Loucy (cell line): ENCODE results near the gene PDCD2L.

Experiments
- H2AFZ ChIP-seq: fragments of 200-600 bp; sonication (generic); 2 replicates; pipeline ENCODE4 v1.6.0; 2016; ENCODE audit warnings: antibody characterized with exemption, mild to moderate bottlenecking, low read length, moderate library complexity
- H3F3A ChIP-seq: fragments of 200-600 bp; 2 replicates; pipeline ENCODE4 v1.6.0; 2016; ENCODE audit warnings: antibody characterized with exemption, low read depth, mild to moderate bottlenecking
- H3K27me3 ChIP-seq: fragments of 200-600 bp; sonication (generic); 2 replicates; pipeline ENCODE4 v1.6.1; 2014; ENCODE audit warnings: low read length, mild to moderate bottlenecking; ENCODE audit not compliant: insufficient read depth, poor library complexity, severe bottlenecking
- H3K36me3 ChIP-seq: fragments of 200-600 bp; sonication (generic); 2 replicates; pipeline ENCODE4 v1.6.1; 2016; ENCODE audit warnings: low read length; ENCODE audit not compliant: insufficient read depth
- H3K4me1 ChIP-seq: fragments of 200-600 bp; sonication (generic); 2 replicates; pipeline ENCODE4 v1.5.1; 2014; ENCODE audit warnings: low read length, mild to moderate bottlenecking; ENCODE audit not compliant: insufficient read depth, poor library complexity, severe bottlenecking
- H3K4me2 ChIP-seq: fragments of 200-600 bp; sonication (generic); 2 replicates; pipeline ENCODE4 v1.6.0; 2014; ENCODE audit warnings: antibody characterized with exemption, low read length, low read depth, mild to moderate bottlenecking; ENCODE audit not compliant: poor library complexity, severe bottlenecking
- H3K4me3 ChIP-seq: fragments of 200-600 bp; sonication (generic); 2 replicates; pipeline ENCODE4 v1.5.1; 2014; ENCODE audit warnings: low read length, mild to moderate bottlenecking, mixed read lengths; ENCODE audit not compliant: poor library complexity, severe bottlenecking
- H3K79me2 ChIP-seq: fragments of 200-600 bp; sonication (generic); 2 replicates; pipeline ENCODE4 v1.6.1; 2014; ENCODE audit warnings: low read length; ENCODE audit not compliant: insufficient read depth
- H3K9ac ChIP-seq: fragments of 200-600 bp; sonication (generic); 2 replicates; pipeline ENCODE4 v1.6.0; 2014; ENCODE audit warnings: mild to moderate bottlenecking, low read depth, low read length, moderate library complexity; ENCODE audit not compliant: poor library complexity, severe bottlenecking
- H3K9me2 ChIP-seq: fragments of 200-600 bp; sonication (generic); replicated peaks from 2 replicates; pipeline ENCODE4 v1.6.1; 2016; ENCODE audit warnings: low read depth, low read length, mixed read lengths
- H3K9me3 ChIP-seq: fragments of 200-600 bp; sonication (generic); 2 replicates; pipeline ENCODE4 v1.6.1; 2014; ENCODE audit warnings: mild to moderate bottlenecking, antibody characterized with exemption, low read length, low read depth; ENCODE audit not compliant: insufficient read depth
- H4K20me1 ChIP-seq: fragments of 200-600 bp; sonication (generic); 2 replicates; pipeline ENCODE4 v1.6.0; 2014; ENCODE audit warnings: antibody characterized with exemption, low read length, mild to moderate bottlenecking; ENCODE audit not compliant: insufficient read depth, poor library complexity, severe bottlenecking
- EZH2phosphoT487 ChIP-seq: fragments of 200-600 bp; IDR thresholded peaks from 2 replicates; pipeline ENCODE4 v1.6.1; 2018; ENCODE audit warnings: antibody characterized with exemption, mild to moderate bottlenecking, moderate library complexity, borderline replicate concordance
- TF ChIP-seq, protein P1 (sequence below): fragments of 200-600 bp; sonication (generic); conservative IDR thresholded peaks from 2 replicates; pipeline ENCODE4 v1.5.1; 2014; ENCODE audit warnings: mild to moderate bottlenecking, antibody characterized with exemption, low read length

PDCD2L gene

DNA sequence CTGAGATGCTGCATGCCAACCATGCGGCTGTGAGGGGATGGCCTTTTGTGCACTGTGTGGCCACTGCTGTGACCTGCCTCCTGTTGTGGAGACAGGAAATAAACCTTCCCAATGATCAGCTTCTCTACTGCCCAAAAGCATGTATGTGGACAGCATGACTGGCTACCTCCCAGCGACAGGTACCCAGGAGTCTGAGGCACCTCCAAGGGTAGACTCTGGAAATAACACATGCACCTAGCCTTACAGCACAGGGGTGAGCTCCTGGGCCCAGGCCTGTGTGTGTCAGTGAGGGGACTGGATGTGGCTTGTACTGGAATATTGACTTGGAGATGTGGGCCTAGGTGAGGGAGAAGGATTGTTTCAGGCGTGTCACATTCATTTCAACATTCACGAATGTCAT is 46.8 kb upstream of the PDCD2L start:
- peak overlapping the region; percentile 94 for H3K4me2 ChIP-seq
- TF ChIP-seq, protein P1, sequence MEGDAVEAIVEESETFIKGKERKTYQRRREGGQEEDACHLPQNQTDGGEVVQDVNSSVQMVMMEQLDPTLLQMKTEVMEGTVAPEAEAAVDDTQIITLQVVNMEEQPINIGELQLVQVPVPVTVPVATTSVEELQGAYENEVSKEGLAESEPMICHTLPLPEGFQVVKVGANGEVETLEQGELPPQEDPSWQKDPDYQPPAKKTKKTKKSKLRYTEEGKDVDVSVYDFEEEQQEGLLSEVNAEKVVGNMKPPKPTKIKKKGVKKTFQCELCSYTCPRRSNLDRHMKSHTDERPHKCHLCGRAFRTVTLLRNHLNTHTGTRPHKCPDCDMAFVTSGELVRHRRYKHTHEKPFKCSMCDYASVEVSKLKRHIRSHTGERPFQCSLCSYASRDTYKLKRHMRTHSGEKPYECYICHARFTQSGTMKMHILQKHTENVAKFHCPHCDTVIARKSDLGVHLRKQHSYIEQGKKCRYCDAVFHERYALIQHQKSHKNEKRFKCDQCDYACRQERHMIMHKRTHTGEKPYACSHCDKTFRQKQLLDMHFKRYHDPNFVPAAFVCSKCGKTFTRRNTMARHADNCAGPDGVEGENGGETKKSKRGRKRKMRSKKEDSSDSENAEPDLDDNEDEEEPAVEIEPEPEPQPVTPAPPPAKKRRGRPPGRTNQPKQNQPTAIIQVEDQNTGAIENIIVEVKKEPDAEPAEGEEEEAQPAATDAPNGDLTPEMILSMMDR = no peak
- no peak for TF ChIP-seq EZH2phosphoT487

GRCh38 chr19:34359140-34359953 is 44.9 kb upstream of the PDCD2L start:
- Histone ChIP-seq H3K9ac (peak overlapping the region; percentile 83), H3K9me2 (no peaks in the 10 kb centered on the region), H3K4me1 (peaks cover 29% of the 10 kb centered on the region), H4K20me1 (no peaks in the 10 kb centered on the region), H3K4me3 (peak overlapping the region; percentile 70), H3K36me3 (no peaks in the 10 kb centered on the region), H3K9me3 (no peaks in the 10 kb centered on the region), H3K27me3 (no peaks in the 10 kb centered on the region), H3K79me2 (peaks cover 4% of the 10 kb centered on the region; the same call in 1 of the 2 replicates), H3F3A (0 out of 2 replicates have a peak, but pooled peaks cover 8% of the 10 kb centered on the region), H3K4me2 (peak overlapping the region; percentile 94), H2AFZ (peak overlapping the region; percentile 49)
- TF ChIP-seq, protein P1 = peak; percentile 67
- no peak for TF ChIP-seq EZH2phosphoT487

More for the DNA sequence above, 46.8 kb upstream of the PDCD2L start:
- Histone ChIP-seq H3K27me3 (no peaks in the 10 kb centered on the region), H3K79me2 (peaks cover 4% of the 10 kb centered on the region; the same call in 1 of the 2 replicates), H2AFZ (no peak overlapping the region), H3K9me2 (no peaks in the 10 kb centered on the region), H4K20me1 (no peaks in the 10 kb centered on the region), H3F3A (0 out of 2 replicates have a peak, but pooled peaks cover 1% of the 10 kb centered on the region), H3K36me3 (no peaks in the 10 kb centered on the region), H3K4me1 (peaks cover 29% of the 10 kb centered on the region), H3K9me3 (no peaks in the 10 kb centered on the region), H3K9ac (peak overlapping the region; percentile 83), H3K4me3 (peak overlapping the region; percentile 70)

- Histone ChIP-seq H3K9me3 (no peaks in the 10 kb centered on the region), H3K27me3 (no peaks in the 10 kb centered on the region), H4K20me1 (no peaks in the 10 kb centered on the region), H3K4me1 (peaks cover 29% of the 10 kb centered on the region), H3K4me3 (peak overlapping the region; percentile 70), H3K4me2 (peak overlapping the region; percentile 94), H2AFZ (0 out of 2 replicates have a peak overlapping the region, but pooled peaks have one; percentile 49), H3K79me2 (peaks cover 4% of the 10 kb centered on the region; the same call in 1 of the 2 replicates), H3K9ac (peak overlapping the region; percentile 67), H3F3A (0 out of 2 replicates have a peak, but pooled peaks cover 8% of the 10 kb centered on the region), H3K9me2 (no peaks in the 10 kb centered on the region), H3K36me3 (no peaks in the 10 kb centered on the region)
- no peak for TF ChIP-seq EZH2phosphoT487
- TF ChIP-seq, protein P1 = no peak
Measured at GRCh38 chr19:34359954-34360315, 44.3 kb upstream of the PDCD2L start.
